SK-N-SH (cell line): ENCODE results near the gene FOXL1. TPM values are rescaled to one million over a fixed set of nuclear protein-coding genes. Genes with fewer than 3 reads are reported as not detected.

ENCODE experiments used
- CTCF ChIA-PET: fragments of 300-600, 350-600 bp; formaldehyde crosslinking; extraction: SDS; loops from one replicate; lab custom pipeline; 2021; lab: Yijun Ruan, JAX
- POLR2A ChIA-PET: fragments of 350-600 bp; sonication (Branson Sonifier 250); formaldehyde crosslinking; extraction: SDS; loops from one replicate; lab custom pipeline; 2020; ENCODE audit warnings: antibody characterized with exemption, inconsistent platforms; lab: Yijun Ruan, JAX
- DNase-seq: peaks from one replicate; pipeline ENCODE4 v3.0.0; 2012
- H2AFZ ChIP-seq: fragments of 200-600 bp; sonication (generic); 2 replicates; pipeline ENCODE4 v1.8.1; 2016; ENCODE audit warnings: antibody characterized with exemption, mild to moderate bottlenecking, low read depth
- H3F3A ChIP-seq: fragments of 200-600 bp; sonication (generic); replicated peaks from 2 replicates; pipeline ENCODE3; 2016; ENCODE audit warnings: antibody characterized with exemption, mild to moderate bottlenecking; ENCODE audit not compliant: insufficient read depth
- H3K27ac ChIP-seq, 2 experiments: fragments of 200-500 bp in 1 of 2; fragments of 200-600 bp in 1 of 2; sonication (Bioruptor generic) in 1 of 2; sonication (generic), shearing (Covaris generic) in 1 of 2; 2 replicates each; pipeline versions ENCODE4 v1.5.1 to v1.6.1; 2014 to 2016; ENCODE audit warnings: low read depth in 2 of 2, inconsistent platforms in 1 of 2, low read length in 1 of 2, mild to moderate bottlenecking in 1 of 2, mixed read lengths in 1 of 2
- H3K27me3 ChIP-seq: fragments of 200-600 bp; sonication (generic), shearing (Covaris generic); 2 replicates; pipeline ENCODE4 v1.6.1; 2016; ENCODE audit warnings: mixed run types; ENCODE audit not compliant: insufficient read depth
- H3K36me3 ChIP-seq, 2 experiments: fragments of 200-500 bp in 1 of 2; fragments of 200-600 bp in 1 of 2; sonication (Bioruptor generic) in 1 of 2; sonication (generic) in 1 of 2; replicated peaks in 1 of 2; 2 replicates each; pipeline versions ENCODE3 to v1.5.1; 2014 to 2016; ENCODE audit warnings: low read length in 1 of 2, mild to moderate bottlenecking in 1 of 2; ENCODE audit not compliant: insufficient read depth in 2 of 2, control insufficient read depth in 1 of 2
- H3K4me1 ChIP-seq, 2 experiments: fragments of 200-500 bp in 1 of 2; fragments of 200-600 bp in 1 of 2; sonication (Bioruptor generic) in 1 of 2; sonication (generic), shearing (Covaris generic) in 1 of 2; 2 replicates each; pipeline versions ENCODE4 v1.5.1 to v1.6.1; 2014 to 2016; ENCODE audit warnings: low read depth in 1 of 2, low read length in 1 of 2, mixed run types in 1 of 2; ENCODE audit not compliant: insufficient read depth in 2 of 2, control insufficient read depth in 1 of 2
- H3K4me2 ChIP-seq: fragments of 200-600 bp; sonication (generic), shearing (Covaris generic); 2 replicates; pipeline ENCODE4 v1.6.1; 2017; ENCODE audit warnings: mixed run types
- H3K4me3 ChIP-seq, 2 experiments: fragments of 200-500 bp in 1 of 2; fragments of 200-600 bp in 1 of 2; sonication (Bioruptor generic) in 1 of 2; sonication (generic), shearing (Covaris generic) in 1 of 2; 2 replicates each; pipeline versions ENCODE4 v1.5.1 to v1.8.1; 2014 to 2016; ENCODE audit warnings: low read depth in 2 of 2, inconsistent platforms in 1 of 2, low read length in 1 of 2, mild to moderate bottlenecking in 1 of 2, mixed read lengths in 1 of 2, moderate library complexity in 1 of 2
- H3K79me2 ChIP-seq: fragments of 200-600 bp; sonication (generic); 2 replicates; pipeline ENCODE4 v1.8.1; 2017; ENCODE audit warnings: mild to moderate bottlenecking; ENCODE audit not compliant: insufficient read depth
- H3K9ac ChIP-seq: fragments of 200-600 bp; sonication (generic); 2 replicates; pipeline ENCODE4 v1.6.1; 2017; ENCODE audit warnings: mixed run types
- H3K9me2 ChIP-seq: fragments of 200-600 bp; sonication (generic); 2 replicates; pipeline ENCODE4 v1.6.1; 2017; ENCODE audit warnings: mixed run types
- H3K9me3 ChIP-seq: fragments of 200-600 bp; sonication (generic); 2 replicates; pipeline ENCODE4 v1.6.1; 2017; ENCODE audit warnings: mixed run types, mild to moderate bottlenecking, moderate library complexity
- H4K20me1 ChIP-seq: fragments of 200-600 bp; sonication (generic); 2 replicates; pipeline ENCODE4 v1.6.1; 2017; ENCODE audit warnings: mild to moderate bottlenecking, mixed run types; ENCODE audit not compliant: insufficient read depth
- CHD2 ChIP-seq: fragments of 150-350 bp; IDR thresholded peaks from 2 replicates; pipeline ENCODE4 v1.6.1; 2018; ENCODE audit warnings: low read length; ENCODE audit not compliant: partially characterized antibody
- ELF1 ChIP-seq: IDR thresholded peaks from 2 replicates; pipeline ENCODE4 v1.4.0; 2012
- FOSL2 ChIP-seq: IDR thresholded peaks from 2 replicates; pipeline ENCODE4 v1.4.0; 2012; ENCODE audit warnings: low read depth, mild to moderate bottlenecking, moderate library complexity, borderline replicate concordance
- FOXM1 ChIP-seq: IDR thresholded peaks from 2 replicates; pipeline ENCODE4 v1.4.0; 2012; ENCODE audit warnings: low read depth, mild to moderate bottlenecking
- GABPA ChIP-seq: IDR thresholded peaks from 2 replicates; pipeline ENCODE4 v1.4.0; 2012; ENCODE audit warnings: low read depth, mild to moderate bottlenecking
- GATA2 ChIP-seq: sonication (generic); formaldehyde crosslinking; IDR thresholded peaks from 2 replicates; pipeline ENCODE4 v1.5.0; 2020; ENCODE audit warnings: mild to moderate bottlenecking, missing genetic modification reagents
- MEF2A ChIP-seq: IDR thresholded peaks from 2 replicates; pipeline ENCODE4 v1.4.0; 2012; ENCODE audit warnings: low read depth, borderline replicate concordance
- NRF1 ChIP-seq: IDR thresholded peaks from 2 replicates; pipeline ENCODE4 v1.6.1; 2012; ENCODE audit warnings: low read depth, mild to moderate bottlenecking, low read length
- POLR2AphosphoS5 ChIP-seq: IDR thresholded peaks from 2 replicates; pipeline ENCODE4 v1.6.1; 2012; ENCODE audit warnings: low read depth, low read length
- RAD21 ChIP-seq: IDR thresholded peaks from 2 replicates; pipeline ENCODE4 v1.6.1; 2012; ENCODE audit warnings: mild to moderate bottlenecking, low read length
- RCOR1 ChIP-seq: fragments of 150-350 bp; IDR thresholded peaks from 2 replicates; pipeline ENCODE4 v1.6.1; 2017; ENCODE audit warnings: antibody characterized with exemption, low read length
- RXRA ChIP-seq: IDR thresholded peaks from 2 replicates; pipeline ENCODE4 v1.4.0; 2012; ENCODE audit warnings: low read depth, mild to moderate bottlenecking, borderline replicate concordance
- SIN3A ChIP-seq: IDR thresholded peaks from 2 replicates; pipeline ENCODE4 v1.6.1; 2012; ENCODE audit warnings: low read depth, mild to moderate bottlenecking, low read length, moderate library complexity, borderline replicate concordance
- SMC3 ChIP-seq: IDR thresholded peaks from 2 replicates; pipeline ENCODE4 v1.6.1; 2012; ENCODE audit warnings: low read depth, low read length, improper control_type of control experiment
- TAF1 ChIP-seq: IDR thresholded peaks from 2 replicates; pipeline ENCODE4 v1.6.1; 2012; ENCODE audit warnings: low read depth, mild to moderate bottlenecking, low read length, moderate library complexity, borderline replicate concordance
- TCF12 ChIP-seq: IDR thresholded peaks from 2 replicates; pipeline ENCODE4 v1.4.0; 2012
- TEAD4 ChIP-seq: IDR thresholded peaks from 2 replicates; pipeline ENCODE4 v1.4.0; 2012; ENCODE audit warnings: mild to moderate bottlenecking, borderline replicate concordance; ENCODE audit not compliant: insufficient read depth
- YY1 ChIP-seq: IDR thresholded peaks from 2 replicates; pipeline ENCODE4 v1.4.0; 2012; ENCODE audit warnings: low read depth, mild to moderate bottlenecking
- WGBS: methylation state at CpG from one replicate; pipeline ENCODE4 v1.1.6; 2017; ENCODE audit warnings: low lambda C conversion rate; 5-methylcytosine and 5-hydroxymethylcytosine counted together
- polyA plus RNA-seq, 3 experiments: library from polyadenylated mRNA; depleted of rRNA; stranded (reverse); fragments of >200 nt; gene quantifications; 2 replicates each; pipeline ENCODE4 v1.2.3, GENCODE V29; 2012
- TF ChIP-seq, protein P1 (sequence below): fragments of 150-350 bp; IDR thresholded peaks from 2 replicates; pipeline ENCODE4 v1.6.1; 2017; ENCODE audit warnings: antibody characterized with exemption, low read length, low read depth, borderline replicate concordance
- TF ChIP-seq, protein P2 (sequence below): fragments of 200-600 bp; sonication (generic); IDR thresholded peaks from 2 replicates; pipeline ENCODE4 v1.6.1; 2017; ENCODE audit warnings: antibody characterized with exemption, mild to moderate bottlenecking, moderate library complexity
- TF ChIP-seq, protein P3 (sequence below): IDR thresholded peaks from 2 replicates; pipeline ENCODE4 v1.4.0; 2012; ENCODE audit warnings: low read depth, borderline replicate concordance
- TF ChIP-seq, protein P4 (sequence below): fragments of 150-350 bp; IDR thresholded peaks from 2 replicates; pipeline ENCODE4 v1.6.1; 2016; ENCODE audit warnings: mild to moderate bottlenecking, low read depth, low read length
- TF ChIP-seq, protein P5 (sequence below): IDR thresholded peaks from 2 replicates; pipeline ENCODE4 v1.4.0; 2012; ENCODE audit warnings: low read depth
- TF ChIP-seq, protein P6 (sequence below): IDR thresholded peaks from 2 replicates; pipeline ENCODE4 v1.4.0; 2012; ENCODE audit warnings: low read depth, borderline replicate concordance
- TF ChIP-seq, protein P7 (sequence below): IDR thresholded peaks from 2 replicates; pipeline ENCODE4; 2012

FOXL1 gene
- polyA plus RNA-seq, 1 of the 3 experiments (the other 2 are of a cell fraction), result 2.5 TPM

DNA sequence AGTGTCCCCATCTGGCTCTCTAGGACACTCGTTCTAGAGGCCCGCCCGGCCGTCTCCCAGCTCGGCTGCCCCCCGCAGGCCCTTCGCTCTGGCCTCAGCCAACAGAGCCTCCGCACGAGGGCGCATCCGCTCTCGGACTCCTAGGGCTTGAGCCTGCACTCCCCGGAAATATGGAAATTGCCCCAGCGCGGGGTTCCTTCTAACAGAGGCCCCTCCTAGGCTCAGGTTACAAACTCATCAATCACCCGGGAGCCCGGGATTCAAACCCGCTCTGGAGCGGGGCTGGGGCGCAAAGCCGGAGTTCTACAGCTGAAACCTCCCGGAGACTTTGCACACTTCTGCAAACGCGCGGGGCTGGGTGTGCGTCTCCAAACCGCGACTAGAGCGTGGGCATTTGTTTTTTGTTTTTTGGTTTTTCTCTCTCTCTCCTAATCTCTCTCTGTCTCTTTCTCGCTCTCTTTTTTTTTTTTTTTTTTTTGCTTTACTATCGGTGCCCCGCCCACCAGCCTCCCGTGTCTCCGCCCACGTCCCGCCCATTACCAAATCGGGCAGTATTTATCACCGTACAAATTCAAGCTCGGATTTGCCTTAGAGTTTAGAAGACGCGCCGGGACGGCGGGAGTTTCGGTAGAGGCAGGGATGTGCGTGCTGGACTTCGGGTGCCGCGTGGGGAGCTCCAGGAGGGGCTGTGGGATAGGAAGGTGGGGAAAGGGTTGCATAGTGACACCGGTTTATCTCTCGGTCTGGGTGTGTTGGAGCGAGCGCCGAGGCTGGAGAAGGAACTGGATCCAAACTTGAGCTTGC lies 2.4 kb upstream of the FOXL1 start:
- Histone ChIP-seq H3K4me3 (peak overlapping the region; percentile 49 to 73), H3K27me3 (no peaks in the 10 kb centered on the region), H3K27ac (peak overlapping the region in 1 of 2 experiments; percentile 96; a peak in 2 of 4 replicates), H2AFZ (no peak overlapping the region), H3K9me3 (no peaks in the 10 kb centered on the region), H3K9me2 (no peaks in the 10 kb centered on the region), H3K79me2 (peaks cover 95% of the 10 kb centered on the region), H3K9ac (peak overlapping the region; percentile 83), H4K20me1 (no peaks in the 10 kb centered on the region), H3F3A (peaks cover 48% of the 10 kb centered on the region), H3K4me1 (peaks cover 0 to 40% of the 10 kb centered on the region in 2 experiments; a peak in 2 of 4 replicates), H3K4me2 (peak overlapping the region; percentile 92), H3K36me3 (peaks cover 0 to 3% of the 10 kb centered on the region in 2 experiments)
- ChIA-PET CTCF (interaction anchor here (1.1 to 1.6 kb wide), 4 partner anchors 185 to 703 kb away, joined by 3 to 6 read pairs (median 4); no protein-coding TSS in a partner anchor), POLR2A (interaction anchor here (0.6 kb wide), 1 partner anchor 231 kb away, joined by 4 read pairs; no protein-coding TSS in a partner anchor)
- DNase-seq, result peak; percentile 67
- WGBS, result 17% methylated on average over 40 of the region's 54 CpGs
- 0 out of 2 replicates have a peak, but pooled peaks have one; percentile 40 for TF ChIP-seq RXRA
- TF ChIP-seq TCF12, result no peak
- TF ChIP-seq MEF2A, result no peak
- TF ChIP-seq POLR2AphosphoS5, result peak; percentile 68; the same call in 1 of the 2 replicates
- TF ChIP-seq RAD21, result peak; percentile 40; the same call in 1 of the 2 replicates
- TF ChIP-seq, protein P1, sequence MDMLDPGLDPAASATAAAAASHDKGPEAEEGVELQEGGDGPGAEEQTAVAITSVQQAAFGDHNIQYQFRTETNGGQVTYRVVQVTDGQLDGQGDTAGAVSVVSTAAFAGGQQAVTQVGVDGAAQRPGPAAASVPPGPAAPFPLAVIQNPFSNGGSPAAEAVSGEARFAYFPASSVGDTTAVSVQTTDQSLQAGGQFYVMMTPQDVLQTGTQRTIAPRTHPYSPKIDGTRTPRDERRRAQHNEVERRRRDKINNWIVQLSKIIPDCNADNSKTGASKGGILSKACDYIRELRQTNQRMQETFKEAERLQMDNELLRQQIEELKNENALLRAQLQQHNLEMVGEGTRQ, result no peak
- TF ChIP-seq YY1, result no peak
- TF ChIP-seq, protein P2, sequence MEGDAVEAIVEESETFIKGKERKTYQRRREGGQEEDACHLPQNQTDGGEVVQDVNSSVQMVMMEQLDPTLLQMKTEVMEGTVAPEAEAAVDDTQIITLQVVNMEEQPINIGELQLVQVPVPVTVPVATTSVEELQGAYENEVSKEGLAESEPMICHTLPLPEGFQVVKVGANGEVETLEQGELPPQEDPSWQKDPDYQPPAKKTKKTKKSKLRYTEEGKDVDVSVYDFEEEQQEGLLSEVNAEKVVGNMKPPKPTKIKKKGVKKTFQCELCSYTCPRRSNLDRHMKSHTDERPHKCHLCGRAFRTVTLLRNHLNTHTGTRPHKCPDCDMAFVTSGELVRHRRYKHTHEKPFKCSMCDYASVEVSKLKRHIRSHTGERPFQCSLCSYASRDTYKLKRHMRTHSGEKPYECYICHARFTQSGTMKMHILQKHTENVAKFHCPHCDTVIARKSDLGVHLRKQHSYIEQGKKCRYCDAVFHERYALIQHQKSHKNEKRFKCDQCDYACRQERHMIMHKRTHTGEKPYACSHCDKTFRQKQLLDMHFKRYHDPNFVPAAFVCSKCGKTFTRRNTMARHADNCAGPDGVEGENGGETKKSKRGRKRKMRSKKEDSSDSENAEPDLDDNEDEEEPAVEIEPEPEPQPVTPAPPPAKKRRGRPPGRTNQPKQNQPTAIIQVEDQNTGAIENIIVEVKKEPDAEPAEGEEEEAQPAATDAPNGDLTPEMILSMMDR, result peak; percentile 80
- TF ChIP-seq, protein P3, sequence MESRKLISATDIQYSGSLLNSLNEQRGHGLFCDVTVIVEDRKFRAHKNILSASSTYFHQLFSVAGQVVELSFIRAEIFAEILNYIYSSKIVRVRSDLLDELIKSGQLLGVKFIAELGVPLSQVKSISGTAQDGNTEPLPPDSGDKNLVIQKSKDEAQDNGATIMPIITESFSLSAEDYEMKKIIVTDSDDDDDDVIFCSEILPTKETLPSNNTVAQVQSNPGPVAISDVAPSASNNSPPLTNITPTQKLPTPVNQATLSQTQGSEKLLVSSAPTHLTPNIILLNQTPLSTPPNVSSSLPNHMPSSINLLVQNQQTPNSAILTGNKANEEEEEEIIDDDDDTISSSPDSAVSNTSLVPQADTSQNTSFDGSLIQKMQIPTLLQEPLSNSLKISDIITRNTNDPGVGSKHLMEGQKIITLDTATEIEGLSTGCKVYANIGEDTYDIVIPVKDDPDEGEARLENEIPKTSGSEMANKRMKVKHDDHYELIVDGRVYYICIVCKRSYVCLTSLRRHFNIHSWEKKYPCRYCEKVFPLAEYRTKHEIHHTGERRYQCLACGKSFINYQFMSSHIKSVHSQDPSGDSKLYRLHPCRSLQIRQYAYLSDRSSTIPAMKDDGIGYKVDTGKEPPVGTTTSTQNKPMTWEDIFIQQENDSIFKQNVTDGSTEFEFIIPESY, result no peak
- TF ChIP-seq TEAD4, result no peak
- TF ChIP-seq TAF1, result no peak
- TF ChIP-seq, protein P4, sequence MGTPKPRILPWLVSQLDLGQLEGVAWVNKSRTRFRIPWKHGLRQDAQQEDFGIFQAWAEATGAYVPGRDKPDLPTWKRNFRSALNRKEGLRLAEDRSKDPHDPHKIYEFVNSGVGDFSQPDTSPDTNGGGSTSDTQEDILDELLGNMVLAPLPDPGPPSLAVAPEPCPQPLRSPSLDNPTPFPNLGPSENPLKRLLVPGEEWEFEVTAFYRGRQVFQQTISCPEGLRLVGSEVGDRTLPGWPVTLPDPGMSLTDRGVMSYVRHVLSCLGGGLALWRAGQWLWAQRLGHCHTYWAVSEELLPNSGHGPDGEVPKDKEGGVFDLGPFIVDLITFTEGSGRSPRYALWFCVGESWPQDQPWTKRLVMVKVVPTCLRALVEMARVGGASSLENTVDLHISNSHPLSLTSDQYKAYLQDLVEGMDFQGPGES, result no peak
- TF ChIP-seq RCOR1, result no peak
- TF ChIP-seq, protein P5, sequence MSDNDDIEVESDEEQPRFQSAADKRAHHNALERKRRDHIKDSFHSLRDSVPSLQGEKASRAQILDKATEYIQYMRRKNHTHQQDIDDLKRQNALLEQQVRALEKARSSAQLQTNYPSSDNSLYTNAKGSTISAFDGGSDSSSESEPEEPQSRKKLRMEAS, result peak; percentile 69; the same call in 1 of the 2 replicates
- TF ChIP-seq NRF1, result no peak
- no peak; the same call in 1 of the 2 replicates for TF ChIP-seq FOSL2
- peak; percentile 64 for TF ChIP-seq SMC3
- TF ChIP-seq CHD2, result no peak
- TF ChIP-seq ELF1, result peak; percentile 39; the same call in 1 of the 2 replicates
- no peak for TF ChIP-seq GABPA
- TF ChIP-seq, protein P6, sequence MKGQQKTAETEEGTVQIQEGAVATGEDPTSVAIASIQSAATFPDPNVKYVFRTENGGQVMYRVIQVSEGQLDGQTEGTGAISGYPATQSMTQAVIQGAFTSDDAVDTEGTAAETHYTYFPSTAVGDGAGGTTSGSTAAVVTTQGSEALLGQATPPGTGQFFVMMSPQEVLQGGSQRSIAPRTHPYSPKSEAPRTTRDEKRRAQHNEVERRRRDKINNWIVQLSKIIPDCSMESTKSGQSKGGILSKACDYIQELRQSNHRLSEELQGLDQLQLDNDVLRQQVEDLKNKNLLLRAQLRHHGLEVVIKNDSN, result no peak
- TF ChIP-seq FOXM1, result no peak
- TF ChIP-seq SIN3A, result no peak
- TF ChIP-seq, protein P7, sequence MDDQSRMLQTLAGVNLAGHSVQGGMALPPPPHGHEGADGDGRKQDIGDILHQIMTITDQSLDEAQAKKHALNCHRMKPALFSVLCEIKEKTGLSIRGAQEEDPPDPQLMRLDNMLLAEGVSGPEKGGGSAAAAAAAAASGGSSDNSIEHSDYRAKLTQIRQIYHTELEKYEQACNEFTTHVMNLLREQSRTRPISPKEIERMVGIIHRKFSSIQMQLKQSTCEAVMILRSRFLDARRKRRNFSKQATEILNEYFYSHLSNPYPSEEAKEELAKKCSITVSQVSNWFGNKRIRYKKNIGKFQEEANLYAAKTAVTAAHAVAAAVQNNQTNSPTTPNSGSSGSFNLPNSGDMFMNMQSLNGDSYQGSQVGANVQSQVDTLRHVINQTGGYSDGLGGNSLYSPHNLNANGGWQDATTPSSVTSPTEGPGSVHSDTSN, result peak; percentile 82
- no peak for TF ChIP-seq GATA2 (CRISPR knock-in tag)
